SIG-M5 treated with dmso at 0.1 percent for 504 hours (cell line): ENCODE results near the gene RBM46.

Experiments
- DNase-seq: peaks from one replicate; lab custom pipeline; 2025; ENCODE audit not compliant: unreplicated experiment; lab: John Stamatoyannopoulos, UW

Gene RBM46

GRCh38 chr4:154781126-154781982, at the start of gene RBM46:
TSS of gene RBM46 (plus strand) at chr4:154781272. CDS start at chr4:154796753, 15,481 bp downstream.
- no peak for DNase-seq

- no peak for DNase-seq
Measured at GRCh38 chr4:154731756-154732155, 49.3 kb upstream of the RBM46 start.

GRCh38 chr4:154732669-154733068, 48.4 kb upstream of the RBM46 start:
- no peak for DNase-seq

GRCh38 chr4:154736770-154737169, 44.3 kb upstream of the RBM46 start:
- no peak for DNase-seq

GRCh38 chr4:154738426-154738825, 42.6 kb upstream of the RBM46 start:
- DNase-seq, result no peak

- no peak for DNase-seq
Measured at GRCh38 chr4:154739111-154739510, 42.0 kb upstream of the RBM46 start.

GRCh38 chr4:154740462-154740861, 40.6 kb upstream of the RBM46 start:
- DNase-seq, result no peak

- no peak for DNase-seq
Measured at GRCh38 chr4:154741131-154741665, 39.9 kb upstream of the RBM46 start.

GRCh38 chr4:154741922-154742850, 38.9 kb upstream of the RBM46 start:
- no peak for DNase-seq

GRCh38 chr4:154743683-154744340, 37.3 kb upstream of the RBM46 start, which contains the start of gene LRAT:
TSS of gene LRAT (plus strand) at chr4:154744000. CDS start at chr4:154744327, 327 bp downstream.
- no peak for DNase-seq

GRCh38 chr4:154744341-154744926, 36.6 kb upstream of the RBM46 start:
- DNase-seq, result no peak

GRCh38 chr4:154757713-154758112, 23.4 kb upstream of the RBM46 start:
- no peak for DNase-seq

- no peak for DNase-seq
Measured at GRCh38 chr4:154760895-154761294, 20.2 kb upstream of the RBM46 start.

- no peak for DNase-seq
Measured at GRCh38 chr4:154778264-154778663, 2.8 kb upstream of the RBM46 start.

GRCh38 chr4:154779362-154779947, 1.6 kb upstream of the RBM46 start:
- DNase-seq, result peak; percentile 10

- no peak for DNase-seq
Measured at GRCh38 chr4:154781983-154782293, 866 bp downstream of the RBM46 start.

- peak; percentile 51 for DNase-seq
Measured at GRCh38 chr4:154807042-154807630, 26.1 kb downstream of the RBM46 start.

- no peak for DNase-seq
Measured at GRCh38 chr4:154818230-154818629, 37.2 kb downstream of the RBM46 start.

GRCh38 chr4:154822775-154823174, 41.7 kb downstream of the RBM46 start:
- no peak for DNase-seq

GRCh38 chr4:154836030-154836429, 55.0 kb downstream of the RBM46 start:
- no peak for DNase-seq
